ENCODE data around the gene MTF2.

GRCh38 chr1:93171549-93172034 lies 92.5 kb downstream of the MTF2 start:
- TF ChIP-seq CTCF (IDR thresholded peaks at IDR 0.05 in 8 of 11, conservative IDR thresholded peaks at IDR 0.05 in 3 of 11) (no peak), POLR2AphosphoS5 (IDR thresholded peaks at IDR 0.05) (no peak)
